Uterus (tissue), 4 donors: ENCODE measurements around the gene PRSS21. TPM values are rescaled to one million over a fixed set of nuclear protein-coding genes. Genes with fewer than 3 reads are reported as not detected.

Experiments used
- DNase-seq, 2 donors: peaks; one replicate each; pipeline ENCODE4 v3.0.0-alpha.2; 2019 to 2020
- H3K27ac ChIP-seq, 2 donors: fragments of 200-600 bp; sonication (generic); 1 replicate in 1 of 2; 2 replicates in 1 of 2; pipeline ENCODE4 v1.5.1; 2016 to 2018
- H3K27me3 ChIP-seq, 2 donors: fragments of 200-600 bp; sonication (generic); one replicate each; pipeline ENCODE4 v1.5.1; 2018 to 2019; ENCODE audit warnings: control low read depth in 1 of 2
- H3K36me3 ChIP-seq, 2 donors: fragments of 200-600 bp; sonication (generic); one replicate each; pipeline ENCODE4 v1.5.1; 2019; ENCODE audit warnings: control low read depth in 1 of 2
- H3K4me1 ChIP-seq, 2 donors: fragments of 200-600 bp; sonication (generic); one replicate each; pipeline ENCODE4 v1.5.1; 2018 to 2019; ENCODE audit warnings: control low read depth in 1 of 2
- H3K4me3 ChIP-seq, 2 donors: fragments of 200-600 bp; sonication (generic); 1 replicate in 1 of 2; 2 replicates in 1 of 2; pipeline ENCODE4 v1.5.1; 2018 to 2019; ENCODE audit warnings: mild to moderate bottlenecking in 1 of 2
- H3K9me3 ChIP-seq, 2 donors: fragments of 200-600 bp; sonication (generic); one replicate each; pipeline ENCODE4 v1.5.1; 2019; ENCODE audit warnings: control low read depth in 1 of 2
- POLR2A ChIP-seq, 2 donors: fragments of 450-650 bp; IDR thresholded peaks; one replicate each; pipeline ENCODE4 v1.6.1; 2016; ENCODE audit warnings: antibody characterized with exemption in 2 of 2, mild to moderate bottlenecking in 1 of 2, moderate library complexity in 1 of 2
- intact Hi-C: fragments of 100-400 bp; cut with DNase I; formaldehyde crosslinking; loops from one replicate; pipeline ENCODE4 v1.15.1; 2023; ENCODE audit warnings: low total_unique reads
- total RNA-seq, 4 donors: library from RNA; depleted of rRNA in 3 of 4; stranded (reverse); fragments of >200 nt in 3 of 4; gene quantifications; one replicate each; pipeline versions ENCODE4 v1.1.0 to v1.2.4, GENCODE V29; 2014 to 2023
- TF ChIP-seq, protein P1 (sequence below), 4 experiments: fragments of 200-600 bp in 2 of 4; fragments of 450-650 bp in 2 of 4; sonication (generic) in 2 of 4; IDR thresholded peaks; one replicate each; pipeline ENCODE4 v1.5.1; 2016 to 2019; ENCODE audit warnings: antibody characterized with exemption in 4 of 4, mild to moderate bottlenecking in 2 of 4, moderate library complexity in 1 of 4
- donor health status: DM: yes; HTN: yes; CAD: no.

The PRSS21 gene
- total RNA-seq, 4 donors from 2014 or later, result not detected

DNA sequence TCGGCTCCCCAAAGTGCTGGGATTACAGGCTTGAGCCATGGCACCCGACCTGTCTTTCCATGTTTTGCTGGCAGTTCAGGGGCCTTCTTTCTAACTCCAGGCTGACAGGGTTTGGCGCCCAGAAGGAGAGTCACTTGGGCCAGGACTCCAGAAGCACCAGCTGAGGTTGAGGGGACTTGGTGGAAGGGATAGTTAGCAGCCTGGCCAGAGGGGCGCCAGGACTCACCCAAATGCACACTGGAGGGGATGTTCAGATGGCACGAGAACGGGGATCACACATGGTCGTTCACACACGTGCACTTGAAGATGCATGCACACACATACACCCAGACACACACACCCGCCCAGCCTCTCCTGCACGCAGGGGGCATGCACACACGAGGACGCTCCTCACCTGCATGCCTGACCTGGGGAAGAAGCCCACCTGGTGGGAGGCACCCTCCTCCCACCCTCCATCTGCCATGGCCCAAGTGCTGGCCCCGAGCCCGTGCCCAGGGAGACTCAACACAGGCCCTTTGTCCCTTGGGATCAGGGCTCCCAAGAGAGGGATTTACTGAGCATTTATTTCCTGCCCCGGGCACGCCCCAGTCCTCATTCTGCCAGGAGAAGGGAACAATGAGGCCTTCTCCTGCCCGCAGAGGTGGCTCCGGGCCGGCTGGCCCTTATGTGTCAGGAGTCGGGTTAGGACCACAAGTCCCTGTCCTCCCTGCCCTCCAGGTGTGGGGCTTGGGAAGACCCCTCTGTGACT is 2.3 kb upstream of the PRSS21 start:
- Histone ChIP-seq H3K36me3 (no peaks in the 10 kb centered on the region), H3K4me3 (no peak overlapping the region), H3K4me1 (no peaks in the 10 kb centered on the region), H3K27me3 (no peaks in the 10 kb centered on the region), H3K27ac (no peak overlapping the region), H3K9me3 (no peaks in the 10 kb centered on the region)
- intact Hi-C loops, result no loop called here
- TF ChIP-seq, protein P1, sequence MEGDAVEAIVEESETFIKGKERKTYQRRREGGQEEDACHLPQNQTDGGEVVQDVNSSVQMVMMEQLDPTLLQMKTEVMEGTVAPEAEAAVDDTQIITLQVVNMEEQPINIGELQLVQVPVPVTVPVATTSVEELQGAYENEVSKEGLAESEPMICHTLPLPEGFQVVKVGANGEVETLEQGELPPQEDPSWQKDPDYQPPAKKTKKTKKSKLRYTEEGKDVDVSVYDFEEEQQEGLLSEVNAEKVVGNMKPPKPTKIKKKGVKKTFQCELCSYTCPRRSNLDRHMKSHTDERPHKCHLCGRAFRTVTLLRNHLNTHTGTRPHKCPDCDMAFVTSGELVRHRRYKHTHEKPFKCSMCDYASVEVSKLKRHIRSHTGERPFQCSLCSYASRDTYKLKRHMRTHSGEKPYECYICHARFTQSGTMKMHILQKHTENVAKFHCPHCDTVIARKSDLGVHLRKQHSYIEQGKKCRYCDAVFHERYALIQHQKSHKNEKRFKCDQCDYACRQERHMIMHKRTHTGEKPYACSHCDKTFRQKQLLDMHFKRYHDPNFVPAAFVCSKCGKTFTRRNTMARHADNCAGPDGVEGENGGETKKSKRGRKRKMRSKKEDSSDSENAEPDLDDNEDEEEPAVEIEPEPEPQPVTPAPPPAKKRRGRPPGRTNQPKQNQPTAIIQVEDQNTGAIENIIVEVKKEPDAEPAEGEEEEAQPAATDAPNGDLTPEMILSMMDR (IDR thresholded peaks at IDR 0.05), result no peak
- no peak for TF ChIP-seq POLR2A (IDR thresholded peaks at IDR 0.05)
- no peak for DNase-seq

DNA sequence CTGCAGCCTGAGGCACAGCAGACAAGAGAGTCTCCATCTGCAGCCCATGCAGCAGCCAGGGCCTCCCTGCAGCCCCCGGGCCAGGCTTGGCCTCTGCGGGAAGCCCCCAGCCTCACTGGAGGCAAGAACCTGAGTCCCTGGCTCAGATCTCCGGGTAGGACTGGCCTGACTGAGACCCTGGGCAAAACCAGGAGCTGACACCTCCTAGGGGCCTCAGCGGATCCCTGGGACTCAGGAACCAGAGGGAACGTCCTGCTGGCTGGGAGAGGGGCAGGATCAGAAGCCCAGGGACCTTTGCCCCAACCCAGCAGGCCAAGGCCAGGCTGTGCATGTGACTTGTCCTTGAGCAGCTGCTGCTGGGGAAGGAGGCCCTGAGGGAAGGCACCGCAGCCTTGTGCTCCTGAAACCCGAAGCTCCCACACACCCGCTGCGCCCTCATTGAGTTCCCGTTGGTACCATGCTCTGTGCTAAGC is 1.7 kb upstream of the PRSS21 start:
- Histone ChIP-seq H3K27me3 (no peaks in the 10 kb centered on the region), H3K27ac (no peak overlapping the region), H3K4me1 (no peaks in the 10 kb centered on the region), H3K4me3 (no peak overlapping the region), H3K9me3 (no peaks in the 10 kb centered on the region), H3K36me3 (no peaks in the 10 kb centered on the region)
- TF ChIP-seq, protein P1 (IDR thresholded peaks at IDR 0.05), result no peak
- no peak for TF ChIP-seq POLR2A (IDR thresholded peaks at IDR 0.05)
- no peak for DNase-seq
- intact Hi-C loops, result no loop called here

- Histone ChIP-seq H3K9me3 (no peaks in the 10 kb centered on the region), H3K27ac (no peak overlapping the region), H3K4me1 (no peaks in the 10 kb centered on the region), H3K36me3 (no peaks in the 10 kb centered on the region), H3K4me3 (no peak overlapping the region), H3K27me3 (no peaks in the 10 kb centered on the region)
- TF ChIP-seq, protein P1 (IDR thresholded peaks at IDR 0.05), result no peak
- TF ChIP-seq POLR2A (IDR thresholded peaks at IDR 0.05), result no peak
- DNase-seq, result no peak
- intact Hi-C loops, result no loop called here
Observed at GRCh38 chr16:2817340-2818271, 569 bp downstream of the PRSS21 start.

DNA sequence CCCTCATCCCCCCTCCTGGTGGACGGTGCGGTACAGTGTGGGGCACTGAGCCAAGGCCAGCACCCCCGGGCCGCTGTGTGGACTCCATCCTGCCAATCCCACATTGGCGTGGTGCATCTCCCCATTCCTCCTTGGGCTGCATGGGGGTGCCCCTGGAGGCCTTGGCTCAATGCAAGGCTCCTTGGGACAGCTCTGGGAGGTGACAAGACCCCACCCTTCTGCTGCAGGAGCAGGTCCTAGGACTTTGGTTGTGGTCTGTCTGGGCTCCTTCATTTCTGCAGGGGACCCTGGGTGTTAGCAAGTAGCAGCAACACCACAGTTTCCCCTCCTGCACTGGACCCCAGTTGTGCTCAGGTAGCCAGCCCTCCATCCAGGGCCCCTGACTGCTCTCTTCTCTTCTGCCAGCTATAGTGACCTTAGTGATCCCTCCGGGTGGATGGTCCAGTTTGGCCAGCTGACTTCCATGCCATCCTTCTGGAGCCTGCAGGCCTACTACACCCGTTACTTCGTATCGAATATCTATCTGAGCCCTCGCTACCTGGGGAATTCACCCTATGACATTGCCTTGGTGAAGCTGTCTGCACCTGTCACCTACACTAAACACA is 1.3 kb downstream of the PRSS21 start:
- H3K4me1 ChIP-seq, result no peaks in the 10 kb centered on the region
- no peaks in the 10 kb centered on the region for H3K36me3 ChIP-seq
- no peak overlapping the region for H3K27ac ChIP-seq
- no peaks in the 10 kb centered on the region for H3K9me3 ChIP-seq
- TF ChIP-seq POLR2A (IDR thresholded peaks at IDR 0.05), result no peak
- TF ChIP-seq, protein P1 (IDR thresholded peaks at IDR 0.05), result no peak
- no peak overlapping the region for H3K4me3 ChIP-seq
- intact Hi-C loops, result no loop called here
- DNase-seq, result no peak
- no peaks in the 10 kb centered on the region for H3K27me3 ChIP-seq
